BLaER1 treated with 17β-estradiol and CSF1 and Interleukin-3, amounts not matched to agents 10 nM and 100 nM (cell line): ENCODE measurements around the gene ITGAE.

Experiments
- H3K27ac ChIP-seq, 11 experiments: shearing (Covaris generic); formaldehyde crosslinking; 2 replicates each; pipeline ENCODE4 v1.8.1; 2022
- H3K27me3 ChIP-seq, 11 experiments: shearing (Covaris generic); formaldehyde crosslinking; 2 replicates each; pipeline ENCODE4 v1.8.1; 2022
- H3K36me3 ChIP-seq, 11 experiments: shearing (Covaris generic); formaldehyde crosslinking; 2 replicates each; pipeline ENCODE4 v1.8.1; 2022
- H3K4me1 ChIP-seq, 10 experiments: shearing (Covaris generic); formaldehyde crosslinking; 2 replicates each; pipeline ENCODE4 v1.8.1; 2022
- H3K4me2 ChIP-seq, 11 experiments: shearing (Covaris generic); formaldehyde crosslinking; 2 replicates each; pipeline ENCODE4 v1.8.1; 2022
- H3K4me3 ChIP-seq, 10 experiments: shearing (Covaris generic); formaldehyde crosslinking; 2 replicates each; pipeline ENCODE4 v1.8.1; 2022
- H3K9ac ChIP-seq, 11 experiments: shearing (Covaris generic); formaldehyde crosslinking; 2 replicates each; pipeline ENCODE4 v1.8.1; 2022
- H3K9me3 ChIP-seq, 11 experiments: shearing (Covaris generic); formaldehyde crosslinking; replicated peaks in 1 of 11; 2 replicates each; pipeline ENCODE4 v1.8.1; 2022
- H4K20me1 ChIP-seq, 11 experiments: shearing (Covaris generic); formaldehyde crosslinking; 2 replicates each; pipeline ENCODE4 v1.8.1; 2022
- Cebpa-rat ChIP-seq, 11 experiments: shearing (Covaris generic); IDR thresholded peaks; 2 replicates each; pipeline ENCODE4 v1.8.1; 2022

The ITGAE gene

GRCh38 chr17:3765981-3766380 is 35.0 kb downstream of the ITGAE start:
- no peaks in the 10 kb centered on the region for H3K36me3 ChIP-seq
- H3K27ac ChIP-seq: peak overlapping the region in 8 of 11 experiments; percentile 58 to 92 (median 74); a peak in 16 of 22 replicates
- no peaks in the 10 kb centered on the region for H3K27me3 ChIP-seq
- H3K4me3 ChIP-seq: peak overlapping the region in 1 of 10 experiments; percentile 24; a peak in 1 of 20 replicates
- H4K20me1 ChIP-seq: no peaks in the 10 kb centered on the region; a peak in 1 of 22 replicates
- H3K9me3 ChIP-seq: no peaks in the 10 kb centered on the region; a peak in 1 of 22 replicates
- TF ChIP-seq Cebpa-rat (IDR thresholded peaks at IDR 0.05): no peak
- H3K4me1 ChIP-seq: peaks cover 17 to 81% (median 67%) of the 10 kb centered on the region in 10 experiments
- H3K4me2 ChIP-seq: peak overlapping the region; percentile 55 to 90 (median 79)
- peak overlapping the region in 8 of 11 experiments; percentile 31 to 78 (median 55); a peak in 15 of 22 replicates for H3K9ac ChIP-seq

- Histone ChIP-seq H3K4me1 (peaks cover 10 to 59% (median 46%) of the 10 kb centered on the region in 10 experiments), H3K9me3 (peaks cover 0 to 16% (median 11%) of the 10 kb centered on the region in 11 experiments; a peak in 18 of 22 replicates), H3K4me3 (no peak overlapping the region), H3K36me3 (no peaks in the 10 kb centered on the region), H3K27me3 (no peaks in the 10 kb centered on the region), H3K9ac (peak overlapping the region in 3 of 11 experiments; percentile 50 to 80 (median 67); a peak in 4 of 22 replicates), H3K4me2 (peak overlapping the region in 9 of 11 experiments; percentile 12 to 90 (median 69); a peak in 14 of 22 replicates), H3K27ac (peak overlapping the region in 5 of 11 experiments; percentile 0 to 95 (median 83); a peak in 7 of 22 replicates), H4K20me1 (no peaks in the 10 kb centered on the region; a peak in 1 of 22 replicates)
- no peak for TF ChIP-seq Cebpa-rat (IDR thresholded peaks at IDR 0.05)
These were observed 37.2 kb downstream of the ITGAE start for GRCh38 chr17:3763777-3764170.

GRCh38 chr17:3762922-3763776 is 37.8 kb downstream of the ITGAE start:
- no peak for TF ChIP-seq Cebpa-rat (IDR thresholded peaks at IDR 0.05)
- Histone ChIP-seq H3K27ac (peak overlapping the region in 4 of 11 experiments; percentile 81 to 95 (median 86); a peak in 7 of 22 replicates), H3K36me3 (no peaks in the 10 kb centered on the region), H3K4me3 (no peak overlapping the region), H4K20me1 (no peaks in the 10 kb centered on the region), H3K9ac (peak overlapping the region in 1 of 11 experiments; percentile 80; a peak in 1 of 22 replicates), H3K4me1 (peaks cover 10 to 53% (median 42%) of the 10 kb centered on the region in 10 experiments), H3K4me2 (peak overlapping the region in 9 of 11 experiments; percentile 12 to 90 (median 69); a peak in 9 of 22 replicates), H3K27me3 (no peaks in the 10 kb centered on the region), H3K9me3 (peaks cover 0 to 16% (median 11%) of the 10 kb centered on the region in 11 experiments; a peak in 18 of 22 replicates)

- peaks cover 0 to 16% (median 11%) of the 10 kb centered on the region in 11 experiments; a peak in 18 of 22 replicates for H3K9me3 ChIP-seq
- peaks cover 10 to 62% (median 51%) of the 10 kb centered on the region in 10 experiments for H3K4me1 ChIP-seq
- H3K4me3 ChIP-seq: no peak overlapping the region
- H3K36me3 ChIP-seq: no peaks in the 10 kb centered on the region
- no peaks in the 10 kb centered on the region for H3K27me3 ChIP-seq
- peak overlapping the region in 4 of 11 experiments; percentile 28 to 95 (median 66); a peak in 5 of 22 replicates for H3K27ac ChIP-seq
- H3K9ac ChIP-seq: no peak overlapping the region
- no peak for TF ChIP-seq Cebpa-rat (IDR thresholded peaks at IDR 0.05)
- H3K4me2 ChIP-seq: peak overlapping the region in 3 of 11 experiments; percentile 23 to 88 (median 25); a peak in 4 of 22 replicates
- H4K20me1 ChIP-seq: no peaks in the 10 kb centered on the region
These were observed 39.0 kb downstream of the ITGAE start for GRCh38 chr17:3761918-3762380.

- Histone ChIP-seq H3K27ac (peak overlapping the region in 4 of 11 experiments; percentile 28 to 95 (median 66); a peak in 5 of 22 replicates), H3K9me3 (peaks cover 0 to 16% (median 11%) of the 10 kb centered on the region in 11 experiments; a peak in 18 of 22 replicates), H3K9ac (no peak overlapping the region), H3K36me3 (no peaks in the 10 kb centered on the region), H3K4me3 (no peak overlapping the region), H3K4me1 (peaks cover 10 to 60% (median 51%) of the 10 kb centered on the region in 10 experiments), H4K20me1 (no peaks in the 10 kb centered on the region), H3K27me3 (no peaks in the 10 kb centered on the region), H3K4me2 (0 out of 22 replicates have a peak overlapping the region, but pooled peaks of 1 of the 11 experiments have one; percentile 88)
- no peak for TF ChIP-seq Cebpa-rat (IDR thresholded peaks at IDR 0.05)
These were observed 39.7 kb downstream of the ITGAE start for GRCh38 chr17:3761036-3761917.

GRCh38 chr17:3759597-3760216 is 41.3 kb downstream of the ITGAE start:
- Histone ChIP-seq H4K20me1 (no peaks in the 10 kb centered on the region), H3K27me3 (no peaks in the 10 kb centered on the region), H3K36me3 (no peaks in the 10 kb centered on the region), H3K9me3 (peaks cover 0 to 16% (median 11%) of the 10 kb centered on the region in 11 experiments; a peak in 18 of 22 replicates), H3K4me1 (peaks cover 0 to 59% (median 43%) of the 10 kb centered on the region in 10 experiments; a peak in 14 of 20 replicates), H3K9ac (no peak overlapping the region), H3K4me3 (no peak overlapping the region), H3K27ac (no peak overlapping the region), H3K4me2 (no peak overlapping the region)
- no peak for TF ChIP-seq Cebpa-rat (IDR thresholded peaks at IDR 0.05)

GRCh38 chr17:3755335-3756030 is 45.5 kb downstream of the ITGAE start:
- no peak for TF ChIP-seq Cebpa-rat (IDR thresholded peaks at IDR 0.05)
- Histone ChIP-seq H3K27me3 (0 out of 22 replicates have a peak, but pooled peaks cover 0 to 4% (median 0%) of the 10 kb centered on the region in 11 experiments), H3K4me1 (peaks cover 15 to 73% (median 58%) of the 10 kb centered on the region in 10 experiments), H3K27ac (peak overlapping the region in 1 of 11 experiments; percentile 45; a peak in 3 of 22 replicates), H3K9me3 (peaks cover 0 to 15% (median 11%) of the 10 kb centered on the region in 11 experiments; a peak in 18 of 22 replicates), H3K9ac (0 out of 22 replicates have a peak overlapping the region, but pooled peaks of 1 of the 11 experiments have one; percentile 34), H3K4me2 (peak overlapping the region in 10 of 11 experiments; percentile 31 to 59 (median 48); a peak in 16 of 22 replicates), H3K36me3 (no peaks in the 10 kb centered on the region), H3K4me3 (no peak overlapping the region), H4K20me1 (peaks cover 0 to 8% (median 0%) of the 10 kb centered on the region in 11 experiments; a peak in 1 of 22 replicates)
